Non-pigmented ciliary epithelial cell (primary cell): ENCODE results near the gene TCF12.

ENCODE experiments used
- DNase-seq: peaks from one replicate; pipeline ENCODE4 v3.0.0-alpha.2; 2010; ENCODE audit warnings: low read depth

Gene TCF12

DNA sequence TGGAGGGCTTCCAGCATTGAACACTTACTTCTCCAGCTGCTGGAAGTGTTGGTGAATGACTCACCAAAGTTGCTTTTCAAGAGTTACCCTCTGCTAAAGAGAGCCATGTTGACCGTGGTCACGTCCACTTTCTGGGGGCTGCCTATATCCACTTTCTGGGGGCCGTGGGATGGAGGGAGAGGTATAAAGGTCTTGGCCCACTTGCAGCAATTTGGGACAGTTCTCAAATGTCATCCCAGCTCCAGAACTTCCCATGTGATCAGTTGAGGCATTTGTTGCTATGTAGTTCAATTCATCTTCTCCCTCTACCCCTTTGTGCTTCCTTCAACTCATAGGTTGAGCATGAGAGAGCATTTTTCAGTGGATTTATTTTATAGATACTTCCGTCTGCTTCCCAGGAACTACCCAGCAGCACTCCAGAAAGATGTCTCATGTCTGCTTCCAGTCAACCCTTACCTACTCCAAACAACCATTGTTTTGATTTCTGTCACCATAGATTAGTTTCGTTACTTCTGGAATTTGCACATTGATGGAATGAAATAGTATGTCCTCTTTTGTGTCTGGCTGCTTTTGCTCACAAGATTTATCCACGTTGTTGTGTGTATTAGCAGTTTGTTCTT is 130.6 kb downstream of the TCF12 start:
- DNase-seq: peak; percentile 62

DNA sequence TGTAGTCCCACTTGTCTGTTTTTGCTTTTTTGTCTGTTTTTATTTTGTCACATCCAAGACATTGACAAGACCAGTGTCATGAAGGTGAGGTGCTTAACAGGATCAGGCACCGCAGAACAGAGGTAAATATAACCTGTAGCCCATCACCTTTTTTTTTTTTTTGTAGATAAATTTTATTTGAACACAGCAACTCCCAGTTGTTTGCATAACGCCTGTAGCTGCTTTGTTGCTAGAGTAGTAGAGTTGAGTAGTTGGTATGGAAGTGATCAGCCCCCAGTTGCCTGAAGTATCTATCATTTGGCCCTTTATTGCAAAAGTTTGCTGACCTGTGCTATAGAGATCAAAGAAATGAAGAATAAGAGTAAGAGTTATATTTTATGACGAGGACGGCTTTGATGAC is 135.0 kb downstream of the TCF12 start:
- DNase-seq: no peak

DNA sequence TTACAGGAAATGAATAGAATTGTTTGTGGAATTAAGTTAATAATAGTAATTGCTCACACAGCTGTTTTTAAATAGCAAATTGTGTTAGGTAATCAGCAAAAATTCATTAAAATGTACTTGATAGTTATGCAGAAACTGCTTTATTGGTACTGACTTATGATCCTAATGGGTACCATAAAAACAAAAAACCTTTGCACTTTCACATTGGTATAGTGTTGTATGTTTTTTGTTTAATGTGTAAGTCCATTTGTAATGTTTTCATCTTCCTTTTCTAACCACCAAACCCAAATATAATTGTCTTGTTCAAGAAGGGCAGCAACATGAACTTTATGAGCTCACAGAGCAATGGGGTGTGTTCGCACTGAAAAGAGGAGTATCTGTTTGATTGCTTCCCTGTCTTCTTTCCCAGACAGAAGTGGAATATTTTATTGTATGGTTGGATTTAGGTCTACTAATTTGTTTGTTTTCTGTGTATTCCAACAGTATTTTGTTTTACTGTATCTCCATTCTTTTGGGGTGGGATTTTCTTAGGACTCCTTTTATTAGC is 135.8 kb downstream of the TCF12 start:
- DNase-seq: no peak

DNA sequence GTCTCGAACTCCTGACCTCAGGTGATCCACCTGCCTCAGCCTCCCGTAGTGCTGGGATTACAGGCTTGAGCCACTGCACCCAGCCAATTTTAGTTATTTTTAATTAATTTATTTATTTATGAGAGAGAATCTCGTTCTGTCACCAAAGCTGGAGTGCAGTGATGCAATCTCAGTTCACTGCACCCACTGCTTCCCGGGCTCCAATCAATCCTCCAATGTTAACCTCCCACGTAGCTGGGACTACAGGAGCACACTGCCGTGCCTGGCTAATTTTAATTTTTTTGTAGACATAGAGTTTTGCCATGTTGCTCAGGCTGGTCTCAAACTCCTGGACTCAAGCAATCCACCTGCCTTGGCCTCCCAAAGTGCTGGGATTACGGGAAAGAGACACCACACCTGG is 137.9 kb downstream of the TCF12 start:
- DNase-seq: no peak

DNA sequence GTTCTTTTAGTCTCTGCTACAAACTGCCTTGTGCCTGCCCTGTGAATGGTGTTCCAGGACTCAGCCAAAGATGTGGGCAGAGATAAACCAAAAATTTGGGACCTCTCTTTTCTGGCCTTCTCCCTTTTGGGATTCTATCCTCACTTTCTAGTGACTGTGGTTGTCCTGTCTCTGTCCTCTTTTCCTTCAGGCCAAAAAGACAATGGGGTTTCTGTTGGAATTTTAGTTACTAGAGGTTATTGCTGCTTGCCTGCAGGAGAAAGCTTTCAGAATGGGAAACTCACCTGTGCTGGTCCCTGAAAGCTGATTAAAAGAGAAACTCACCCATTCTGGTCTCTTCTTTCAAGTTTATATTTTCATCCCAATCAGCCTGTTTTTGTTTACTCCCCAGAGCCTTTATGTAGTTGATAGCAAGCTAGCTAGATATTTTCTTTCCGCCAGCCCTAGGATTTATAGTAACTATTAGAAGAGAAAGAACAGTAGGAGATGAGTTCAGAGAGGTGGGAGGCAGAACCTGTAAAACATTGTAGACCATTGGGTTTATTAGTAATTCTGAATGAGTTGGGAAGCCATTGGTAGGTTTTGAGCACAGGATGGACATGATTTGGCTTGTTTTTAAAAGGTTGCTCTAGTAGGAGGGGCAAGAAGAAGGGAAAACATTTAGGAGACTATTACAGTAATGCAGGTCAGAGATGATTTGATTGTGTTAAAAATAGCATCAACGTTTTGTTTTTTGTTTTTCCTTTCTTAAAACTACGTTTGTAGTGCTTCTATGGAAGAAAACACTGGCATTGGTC is 138.9 kb downstream of the TCF12 start:
- no peak for DNase-seq

DNA sequence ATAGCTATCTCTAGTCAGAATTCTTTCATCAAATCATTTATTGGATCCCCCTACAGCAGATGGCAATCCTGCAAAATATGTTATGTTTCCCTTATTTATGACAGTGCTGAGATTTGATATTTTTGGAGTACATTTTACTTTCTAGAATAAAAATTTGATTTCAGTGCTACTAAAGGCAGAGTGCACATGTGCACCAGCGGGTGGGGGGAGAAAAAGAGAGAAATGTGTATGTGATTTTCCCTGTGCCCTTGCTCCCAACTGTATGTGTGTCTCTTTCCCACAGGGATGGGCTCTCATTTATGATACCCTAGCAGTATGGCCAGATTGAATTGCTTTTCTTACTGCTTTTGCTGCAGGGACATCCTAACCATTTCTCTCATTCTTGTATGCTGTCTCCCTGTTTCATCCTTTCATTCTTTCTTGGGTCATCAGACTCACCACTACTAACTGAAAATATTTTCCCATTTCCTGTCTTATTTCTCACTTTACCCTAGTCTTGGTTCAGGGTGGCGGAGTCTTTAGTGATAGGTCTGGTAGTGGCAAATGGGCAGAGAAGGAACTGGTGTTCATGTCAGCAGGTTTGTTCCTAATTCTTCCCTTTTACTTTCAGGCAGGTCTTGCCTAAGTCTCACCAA is 140.7 kb downstream of the TCF12 start:
- DNase-seq: no peak

DNA sequence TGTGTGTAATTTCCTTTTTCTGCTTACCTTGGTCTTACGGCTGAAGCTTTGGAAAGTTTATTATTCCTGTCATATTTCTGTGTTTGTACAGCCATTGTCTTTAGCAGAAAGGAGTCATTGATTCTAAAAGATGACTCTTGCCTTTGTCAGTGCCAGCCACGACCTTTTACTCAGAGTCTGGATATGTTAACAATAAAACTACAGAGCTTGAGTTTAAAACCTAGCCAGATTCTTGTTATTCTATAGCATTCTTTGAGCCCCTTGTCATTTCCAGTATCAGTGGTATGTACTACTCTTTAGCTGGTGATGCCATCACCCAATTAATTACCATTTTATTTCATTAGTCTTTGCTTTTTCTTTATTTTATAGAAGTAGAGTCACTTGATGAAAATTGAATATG is 142.4 kb downstream of the TCF12 start:
- DNase-seq: peak; percentile 74

DNA sequence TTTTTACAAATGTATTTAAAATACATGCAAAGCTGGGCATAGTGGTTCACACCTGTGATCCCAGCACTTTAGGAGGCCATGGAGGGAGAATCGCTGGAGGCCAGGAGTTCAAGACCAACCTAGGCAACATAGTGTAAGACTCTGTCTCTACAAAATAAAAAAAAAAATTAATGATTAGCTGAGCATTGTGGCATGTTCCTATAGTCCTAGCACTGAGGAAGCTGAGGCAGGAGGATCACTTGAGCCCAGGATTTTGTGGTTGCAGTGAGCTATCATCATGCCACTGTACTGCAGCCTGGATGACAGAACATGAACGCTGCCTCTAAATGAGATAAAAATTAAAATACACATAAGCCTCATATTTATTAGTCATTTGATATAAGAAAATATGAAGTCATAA is 142.8 kb downstream of the TCF12 start:
- DNase-seq: no peak

DNA sequence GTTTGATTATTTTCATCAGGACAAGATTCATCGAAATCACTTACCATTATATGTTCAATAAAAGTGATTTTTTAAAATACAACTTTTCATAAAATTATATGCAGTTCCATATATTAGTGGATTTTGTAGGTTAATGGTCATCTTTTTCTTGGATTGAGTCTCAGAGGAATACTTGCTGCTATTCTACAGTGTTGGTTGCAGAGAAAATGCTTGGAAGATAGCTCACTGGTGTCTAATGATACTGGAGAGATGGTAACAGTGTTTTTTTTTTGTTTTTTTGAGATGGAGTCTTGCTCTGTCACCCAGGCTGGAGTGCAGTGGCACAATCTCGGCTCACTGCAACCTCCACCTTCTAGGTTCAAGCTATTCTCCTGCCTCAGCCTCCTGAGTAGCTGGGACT is 143.3 kb downstream of the TCF12 start:
- DNase-seq: no peak

DNA sequence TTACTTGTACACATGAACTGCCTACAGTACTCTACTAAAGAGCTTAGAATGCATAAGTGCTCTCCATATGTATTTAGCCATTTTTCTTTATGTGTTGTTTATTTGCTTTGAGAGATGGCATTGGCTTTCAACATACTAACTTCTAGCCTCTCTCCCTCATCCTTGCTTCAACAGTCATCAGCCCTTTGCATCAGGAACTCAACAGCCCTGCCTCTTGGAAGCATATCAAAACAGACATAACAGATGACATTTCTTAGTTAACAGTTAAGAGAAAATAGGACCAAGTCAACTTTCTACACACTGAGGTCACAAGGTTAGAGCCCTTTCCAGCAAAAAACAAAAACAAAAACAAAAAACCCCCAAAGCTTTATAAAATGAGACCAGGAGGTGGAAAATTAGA is 145.6 kb downstream of the TCF12 start:
- DNase-seq: no peak

DNA sequence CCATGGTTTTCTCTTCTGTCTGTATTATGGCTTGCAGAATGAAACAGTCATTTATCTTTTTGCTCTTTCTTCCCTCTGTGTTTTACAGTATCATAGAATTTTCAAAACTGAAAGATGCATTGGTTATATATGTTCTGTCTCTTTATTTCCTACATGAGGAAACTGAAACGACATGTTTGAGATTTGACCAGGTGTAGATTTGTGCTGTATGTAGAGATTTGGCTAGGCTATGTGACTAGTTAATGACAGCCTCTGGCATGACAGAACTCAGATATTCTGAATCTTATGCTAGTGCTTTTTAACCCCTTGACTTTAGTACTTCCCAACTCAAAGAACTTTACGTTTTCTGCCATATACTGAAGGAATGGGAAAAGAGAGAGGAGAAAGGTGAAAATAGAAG is 151.0 kb downstream of the TCF12 start:
- DNase-seq: no peak

DNA sequence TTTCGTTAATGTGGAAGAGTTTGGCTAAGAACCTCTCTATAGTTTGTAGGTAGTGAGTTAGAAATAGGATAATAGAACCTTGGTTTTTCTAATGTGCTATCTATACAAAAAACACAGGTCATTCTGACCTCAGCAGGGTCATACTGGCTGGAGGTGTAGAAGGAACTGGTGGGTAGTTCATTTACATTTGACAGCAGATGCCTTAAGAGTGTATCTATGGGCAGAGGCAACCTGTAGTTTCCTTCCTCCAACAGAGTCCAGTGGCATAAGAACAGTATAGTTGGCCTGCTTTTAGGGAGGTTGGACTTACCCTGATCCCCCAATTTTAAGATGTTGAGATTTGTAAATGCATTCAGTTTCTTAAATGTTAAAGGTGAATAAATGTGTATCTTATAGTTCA is 152.2 kb downstream of the TCF12 start:
- no peak for DNase-seq

DNA sequence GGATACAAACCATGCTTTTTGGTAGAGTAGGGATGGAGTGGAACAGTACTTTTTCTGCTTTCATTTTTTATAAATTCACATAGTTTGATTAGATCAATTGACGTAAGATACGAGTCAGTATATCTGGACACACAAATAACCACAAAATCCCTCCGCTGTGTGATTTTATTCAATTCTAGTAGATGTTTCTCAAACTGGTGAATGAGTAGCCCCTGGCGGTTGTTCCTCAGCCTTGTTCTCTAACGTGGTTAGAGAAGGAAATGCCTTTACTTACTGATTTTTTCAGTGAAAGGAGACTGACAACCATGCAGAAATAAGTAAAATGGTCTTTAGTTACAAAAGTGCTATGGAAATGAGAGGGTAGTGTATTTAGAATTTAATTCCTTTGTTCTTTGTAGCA is 161.0 kb downstream of the TCF12 start:
- DNase-seq: no peak

DNA sequence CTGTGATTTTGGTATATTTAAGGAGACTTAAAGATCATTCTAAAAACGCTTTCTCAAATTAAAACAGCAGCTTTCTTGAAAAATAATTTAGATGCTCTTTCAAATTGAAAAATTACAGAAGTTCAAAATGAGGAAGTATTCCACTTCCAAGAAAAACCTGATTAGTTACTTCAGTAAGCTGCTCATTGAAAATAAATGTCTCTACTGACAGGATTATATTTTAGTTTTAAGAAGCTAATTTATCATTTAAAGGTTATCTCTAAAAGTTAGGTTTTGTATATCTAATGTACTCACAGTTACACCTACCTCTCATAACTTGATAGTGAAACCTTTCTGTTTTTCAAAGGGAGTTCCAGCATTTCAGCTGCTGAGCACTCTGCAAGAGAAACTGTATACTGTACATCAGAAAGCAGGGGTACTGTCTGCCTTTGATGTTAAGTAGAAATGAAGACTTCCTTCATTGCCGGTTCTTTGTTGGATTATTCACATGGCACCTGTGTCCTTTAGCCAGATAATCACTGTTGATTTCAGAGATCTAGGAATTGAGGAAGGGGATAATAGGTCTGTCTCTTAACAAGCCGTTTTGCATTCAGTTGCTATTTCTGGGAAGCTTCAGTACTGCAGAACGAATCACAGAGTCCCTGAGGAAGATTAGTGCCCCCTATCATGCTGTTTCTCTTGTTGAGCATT is 161.6 kb downstream of the TCF12 start:
- DNase-seq: no peak

DNA sequence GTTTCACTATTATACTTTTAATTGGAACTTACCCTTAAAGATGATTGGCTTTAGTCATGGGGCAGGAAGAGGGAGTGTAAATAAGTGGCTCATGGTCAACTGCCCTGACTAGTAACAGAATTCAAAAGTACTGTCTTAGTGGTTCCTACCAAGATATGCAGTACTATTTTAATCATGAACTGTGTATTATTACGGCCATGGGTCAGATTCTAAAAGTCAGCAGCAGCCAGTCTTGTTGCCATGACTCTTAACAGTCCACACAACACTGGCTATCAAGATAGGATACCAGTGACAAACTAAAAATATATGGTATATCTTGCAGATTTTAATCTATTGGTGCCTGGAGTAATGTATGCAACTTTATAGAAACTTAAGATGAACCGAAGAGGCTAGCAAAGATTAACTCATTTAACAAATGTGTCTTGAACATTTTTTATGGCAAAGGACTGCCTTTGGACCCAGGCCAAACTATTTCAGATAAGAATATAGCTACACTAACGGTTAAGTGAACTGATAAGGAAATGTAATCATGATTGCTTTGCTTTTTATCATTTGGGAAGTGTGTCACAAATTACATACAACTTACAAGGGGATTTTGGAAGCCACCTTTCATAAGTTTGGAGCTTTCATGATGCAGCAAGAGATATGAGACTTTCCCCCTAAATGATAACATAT is 163.7 kb downstream of the TCF12 start:
- DNase-seq: no peak

DNA sequence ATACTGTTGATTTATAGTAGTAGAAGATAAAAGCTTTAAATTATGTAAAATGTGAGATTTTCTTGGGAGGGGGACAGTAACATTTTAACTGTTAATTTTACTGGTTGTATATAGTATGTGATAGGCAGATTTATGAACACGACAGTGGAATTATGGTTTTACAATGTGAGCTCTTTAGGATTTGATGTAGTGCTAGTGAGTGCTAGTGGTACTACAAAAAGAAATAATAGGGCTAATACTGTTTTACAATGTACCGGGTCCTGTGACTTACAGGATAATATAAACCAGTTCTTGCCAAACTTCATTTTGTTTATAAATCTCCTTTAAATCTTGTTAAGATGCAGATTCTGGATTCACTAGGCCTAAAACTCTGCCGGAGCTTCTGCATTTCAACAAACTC is 165.7 kb downstream of the TCF12 start:
- DNase-seq: no peak

DNA sequence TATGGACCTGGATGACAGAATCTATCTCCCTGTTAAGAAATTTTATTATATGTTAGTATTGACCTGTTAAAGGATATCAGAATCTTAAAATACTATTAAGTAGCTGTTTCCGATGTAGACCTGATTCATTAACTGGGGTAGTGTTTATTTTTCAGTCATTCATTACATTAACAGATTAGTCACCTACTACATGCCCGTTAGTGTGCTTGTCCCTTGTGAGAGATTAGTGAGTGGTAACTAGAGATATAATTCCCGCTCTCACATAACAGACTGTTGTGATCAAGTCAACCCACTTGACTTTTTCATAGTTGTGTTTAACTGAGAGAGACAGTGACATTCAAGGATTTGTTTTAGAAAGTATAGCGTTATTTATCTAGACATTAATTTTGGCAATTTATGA is 166.8 kb downstream of the TCF12 start:
- no peak for DNase-seq

DNA sequence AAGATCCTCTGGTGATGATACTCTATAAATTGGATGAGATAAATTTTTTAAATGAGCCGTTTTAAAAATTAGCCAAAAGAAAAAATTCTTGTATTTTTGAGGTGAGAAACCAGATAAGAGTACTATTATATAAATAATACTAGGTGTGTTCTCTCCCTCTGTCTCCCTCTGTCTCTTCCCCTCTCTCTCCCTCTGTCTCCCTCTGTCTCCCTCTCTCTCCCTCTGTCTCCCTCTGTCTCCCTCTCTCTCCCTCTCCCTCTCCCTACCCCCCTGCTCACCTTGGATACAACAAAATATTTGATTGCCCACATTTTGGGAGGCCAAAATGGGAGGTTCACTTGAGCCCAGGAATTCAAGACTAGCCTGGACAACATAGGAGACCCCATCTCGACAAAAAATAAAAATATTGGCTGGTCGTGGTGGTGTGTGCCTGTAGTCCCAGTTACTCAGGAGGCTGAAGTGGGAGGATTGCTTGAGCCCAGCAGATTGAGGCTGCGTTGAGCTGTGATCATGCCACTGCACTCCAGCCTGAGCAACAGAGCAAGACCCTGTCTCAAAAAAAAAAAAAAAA is 168.5 kb downstream of the TCF12 start:
- no peak for DNase-seq

DNA sequence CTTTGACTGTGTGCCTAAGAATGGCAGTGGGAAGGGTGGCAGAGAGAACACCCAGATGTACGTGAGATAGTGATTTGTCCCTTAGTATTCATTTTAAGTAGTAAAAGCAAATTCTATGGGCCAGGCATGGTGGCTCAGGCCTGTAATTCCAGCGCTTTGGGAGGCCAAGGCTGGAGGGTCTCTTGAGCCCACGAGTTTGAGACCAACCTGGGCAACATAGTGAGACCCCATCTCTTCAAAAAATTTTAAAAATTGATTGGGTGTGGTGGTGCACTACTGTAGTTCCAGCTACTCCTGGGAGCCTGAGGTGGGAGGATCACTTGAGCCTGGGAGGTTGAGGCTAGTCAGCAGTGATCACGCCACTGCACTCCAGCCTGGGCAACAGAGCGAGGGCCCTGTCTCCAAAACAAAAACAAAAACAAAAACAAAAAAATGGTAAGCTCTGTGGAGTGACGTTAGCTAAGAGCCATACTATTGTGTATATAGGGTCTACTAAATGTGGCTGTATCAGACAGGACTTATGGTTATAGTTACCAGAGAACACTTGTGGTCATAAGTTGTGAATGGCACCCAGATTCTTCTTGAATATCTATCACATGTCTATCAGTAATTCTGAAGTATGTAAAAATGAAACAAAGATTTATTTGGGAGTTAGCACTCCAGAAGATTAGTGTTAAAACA is 171.5 kb downstream of the TCF12 start:
- no peak for DNase-seq

DNA sequence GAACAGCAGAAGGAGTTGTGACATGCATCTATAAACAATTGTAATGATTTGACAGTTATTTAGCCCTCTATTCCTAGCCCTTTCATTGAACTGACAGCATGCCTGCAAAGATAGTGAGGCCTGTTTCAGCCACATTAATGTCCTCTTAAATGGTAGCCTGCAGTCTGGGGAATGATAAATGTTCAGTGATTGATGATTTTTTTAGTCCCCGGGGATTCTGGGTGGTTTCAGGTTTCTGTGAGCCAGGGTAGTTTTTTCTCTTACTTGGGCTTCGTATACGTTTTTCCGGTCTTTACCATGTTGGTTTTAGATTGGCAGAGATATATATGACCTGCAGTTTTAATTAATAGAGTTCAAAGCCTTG is 172.0 kb downstream of the TCF12 start:
- no peak for DNase-seq

DNA sequence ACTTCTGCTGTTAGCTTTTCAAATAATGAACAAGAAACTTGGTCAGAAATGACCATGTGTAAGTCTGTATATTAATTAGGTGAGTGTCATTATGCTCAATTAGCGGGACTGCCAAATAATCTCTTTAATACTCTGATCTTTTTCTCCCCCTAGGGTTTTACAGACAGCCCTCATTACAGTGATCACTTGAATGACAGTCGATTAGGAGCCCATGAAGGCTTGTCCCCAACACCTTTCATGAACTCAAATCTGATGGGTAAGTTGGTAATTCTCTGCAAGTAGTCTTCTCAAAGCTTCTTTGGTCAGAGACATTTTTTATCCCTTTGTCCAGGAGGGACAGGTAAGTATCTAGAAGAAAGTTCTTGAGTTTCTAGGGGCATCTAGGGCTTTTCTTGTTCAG is 173.2 kb downstream of the TCF12 start:
- DNase-seq: no peak
